HG03064 (cell line): ENCODE measurements around the gene RARA.

Source experiments
- ATAC-seq: cut with Tn5 transposase; IDR thresholded peaks from one replicate; pipeline ENCODE4 v1.9.1; 2021; ENCODE audit warnings: low read depth; ENCODE audit not compliant: unreplicated experiment

RARA gene

GRCh38 chr17:40341808-40342503 lies 33.0 kb downstream of the RARA start:
- no peak for ATAC-seq

- no peak for ATAC-seq
Observed at GRCh38 chr17:40342504-40343218, 33.7 kb downstream of the RARA start.

- no peak for ATAC-seq
Observed at GRCh38 chr17:40343219-40344119, 34.5 kb downstream of the RARA start.

GRCh38 chr17:40344421-40345160 lies 35.6 kb downstream of the RARA start:
- no peak for ATAC-seq

GRCh38 chr17:40345161-40345993 lies 36.4 kb downstream of the RARA start:
- no peak for ATAC-seq

GRCh38 chr17:40345994-40346764 lies 37.2 kb downstream of the RARA start:
- ATAC-seq, result no peak

- ATAC-seq, result no peak
Observed at GRCh38 chr17:40346765-40347158, 37.8 kb downstream of the RARA start.

- no peak for ATAC-seq
Observed at GRCh38 chr17:40347319-40348135, 38.5 kb downstream of the RARA start.

GRCh38 chr17:40348136-40348504 lies 39.1 kb downstream of the RARA start:
- no peak for ATAC-seq

GRCh38 chr17:40348562-40349476 lies 39.8 kb downstream of the RARA start:
- ATAC-seq, result no peak

- ATAC-seq, result no peak
Observed at GRCh38 chr17:40349477-40349894, 40.5 kb downstream of the RARA start.

- ATAC-seq, result no peak
Observed at GRCh38 chr17:40349895-40350688, 41.1 kb downstream of the RARA start.

- no peak for ATAC-seq
Observed at GRCh38 chr17:40350689-40351358, 41.8 kb downstream of the RARA start.

GRCh38 chr17:40351359-40352236 lies 42.6 kb downstream of the RARA start:
- no peak for ATAC-seq
